GM12801 (cell line): Measurements from ENCODE around the gene PNCK.

Experiments used
- TF ChIP-seq, protein P1 (sequence below): IDR thresholded peaks from one replicate; pipeline ENCODE4 v1.5.1; 2011; ENCODE audit warnings: control low read depth; ENCODE audit not compliant: insufficient read length; ENCODE audit errors: extremely low read depth

PNCK gene

DNA sequence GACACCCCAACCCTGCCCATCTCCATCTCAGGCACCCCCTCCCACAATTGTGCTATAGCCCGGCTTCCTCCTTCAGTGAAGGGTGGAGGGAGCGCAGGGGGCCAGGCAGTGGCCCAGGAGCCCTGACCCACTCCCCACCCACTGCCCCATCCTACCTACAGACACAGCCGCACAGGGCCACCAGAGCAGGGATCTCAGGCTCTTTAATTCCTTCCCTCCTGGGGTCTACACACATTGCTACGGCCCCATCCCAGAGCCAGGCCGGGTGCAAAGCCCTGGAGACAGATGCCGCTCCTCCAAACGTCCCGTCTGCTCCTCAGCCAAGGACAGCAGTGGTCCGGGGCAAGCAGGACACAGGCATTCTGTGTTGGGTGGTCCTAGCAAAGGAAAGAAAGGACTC is 39.4 kb downstream of the PNCK start:
- TF ChIP-seq, protein P1, sequence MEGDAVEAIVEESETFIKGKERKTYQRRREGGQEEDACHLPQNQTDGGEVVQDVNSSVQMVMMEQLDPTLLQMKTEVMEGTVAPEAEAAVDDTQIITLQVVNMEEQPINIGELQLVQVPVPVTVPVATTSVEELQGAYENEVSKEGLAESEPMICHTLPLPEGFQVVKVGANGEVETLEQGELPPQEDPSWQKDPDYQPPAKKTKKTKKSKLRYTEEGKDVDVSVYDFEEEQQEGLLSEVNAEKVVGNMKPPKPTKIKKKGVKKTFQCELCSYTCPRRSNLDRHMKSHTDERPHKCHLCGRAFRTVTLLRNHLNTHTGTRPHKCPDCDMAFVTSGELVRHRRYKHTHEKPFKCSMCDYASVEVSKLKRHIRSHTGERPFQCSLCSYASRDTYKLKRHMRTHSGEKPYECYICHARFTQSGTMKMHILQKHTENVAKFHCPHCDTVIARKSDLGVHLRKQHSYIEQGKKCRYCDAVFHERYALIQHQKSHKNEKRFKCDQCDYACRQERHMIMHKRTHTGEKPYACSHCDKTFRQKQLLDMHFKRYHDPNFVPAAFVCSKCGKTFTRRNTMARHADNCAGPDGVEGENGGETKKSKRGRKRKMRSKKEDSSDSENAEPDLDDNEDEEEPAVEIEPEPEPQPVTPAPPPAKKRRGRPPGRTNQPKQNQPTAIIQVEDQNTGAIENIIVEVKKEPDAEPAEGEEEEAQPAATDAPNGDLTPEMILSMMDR: no peak

DNA sequence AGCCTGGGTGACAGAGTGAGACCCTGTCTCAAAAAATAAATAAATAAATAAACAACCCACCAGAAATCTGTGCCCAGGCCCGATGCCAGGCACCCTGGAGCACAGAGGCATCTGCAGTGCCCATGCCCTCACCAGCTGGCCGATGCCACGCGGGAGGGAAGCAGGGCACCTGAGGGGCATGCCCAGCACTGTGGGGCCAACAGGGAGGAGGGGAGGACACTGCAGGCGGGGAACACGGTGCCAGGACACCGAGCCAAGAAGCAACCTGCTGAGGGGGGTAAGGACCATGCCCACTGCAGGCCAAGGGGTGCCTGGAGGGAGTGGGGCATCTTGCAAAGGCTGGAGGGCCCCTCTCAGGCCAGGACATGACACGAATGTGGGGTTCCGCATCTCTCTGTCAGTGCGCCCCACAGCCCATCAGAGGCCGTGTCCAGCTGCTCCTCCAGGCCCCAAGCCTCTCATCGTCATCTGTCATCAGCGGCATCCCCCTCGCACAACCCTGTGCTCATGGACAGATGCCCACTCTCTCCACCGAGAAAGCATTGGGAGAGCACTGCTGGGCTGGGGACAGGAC is 39.9 kb downstream of the PNCK start:
- TF ChIP-seq, protein P1: no peak

DNA sequence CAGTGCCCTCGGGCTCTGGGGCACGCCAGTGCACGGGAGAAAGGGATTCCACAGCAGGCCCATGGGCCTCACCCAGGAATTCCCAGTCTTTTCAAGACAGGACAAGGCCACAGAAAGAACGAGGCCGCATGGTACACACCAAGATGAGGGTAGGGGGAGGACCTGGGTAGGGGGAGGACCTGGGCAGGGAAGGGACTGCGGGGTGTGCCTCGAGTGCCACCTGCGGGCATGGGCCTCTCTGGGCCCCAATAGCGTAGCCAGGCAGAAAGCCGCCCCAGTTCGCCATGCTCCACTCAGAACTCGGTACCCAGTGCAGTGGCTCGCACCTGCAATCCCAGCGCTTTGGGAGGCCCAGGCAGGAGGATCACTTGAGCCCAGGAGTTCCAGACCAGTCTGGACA is 40.6 kb downstream of the PNCK start:
- TF ChIP-seq, protein P1: no peak

DNA sequence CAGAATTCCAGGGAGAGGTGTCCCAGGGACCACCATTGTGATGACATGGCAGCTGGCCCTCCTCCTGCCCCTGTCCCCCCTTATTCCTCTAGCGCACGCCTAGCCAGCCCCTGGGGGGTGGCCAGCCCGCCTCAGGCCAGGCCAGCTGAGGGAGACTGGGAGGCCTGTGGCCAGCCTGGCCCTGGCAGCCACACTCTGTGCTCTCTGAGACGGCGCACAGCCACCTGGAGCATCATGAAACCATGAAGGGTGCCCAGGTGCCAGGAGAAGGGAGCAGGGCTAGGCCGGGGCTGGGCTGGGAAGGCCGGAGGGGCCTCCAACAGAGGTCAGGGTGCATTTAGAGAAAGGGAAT is 41.0 kb downstream of the PNCK start:
- TF ChIP-seq, protein P1: no peak

DNA sequence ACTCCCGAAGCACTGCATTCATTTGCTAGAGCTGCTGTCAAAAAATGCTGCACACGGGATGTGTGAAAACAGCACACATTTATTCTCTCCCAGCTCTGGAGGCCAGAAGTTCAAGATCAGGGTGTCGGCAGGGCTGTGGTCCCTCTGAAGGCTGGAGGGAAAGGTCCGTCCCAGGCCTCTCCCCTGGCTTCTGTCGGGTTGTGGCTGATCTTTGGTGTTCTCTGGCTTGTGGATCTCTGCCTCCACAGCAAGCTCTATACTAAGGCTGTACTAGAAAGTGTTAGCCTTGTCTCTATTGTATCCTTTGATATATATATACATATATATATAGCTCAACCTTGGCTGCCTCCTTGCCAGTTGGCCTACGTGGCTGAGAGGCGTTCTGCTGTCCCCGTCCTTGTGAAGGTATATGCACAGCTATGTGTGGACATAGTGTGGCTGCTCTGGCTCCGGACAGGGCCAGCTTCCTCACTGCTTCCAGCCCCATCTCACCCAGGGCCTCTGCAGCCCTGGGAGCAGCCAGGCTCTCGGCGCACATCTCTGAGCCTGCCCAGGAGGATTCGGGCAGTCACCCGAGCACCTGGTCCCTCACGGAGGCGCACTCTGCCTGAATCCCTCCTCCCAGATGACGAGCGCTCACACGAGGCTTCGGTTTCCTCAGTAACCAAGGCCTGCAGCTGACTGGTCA is 41.6 kb downstream of the PNCK start:
- TF ChIP-seq, protein P1: no peak

DNA sequence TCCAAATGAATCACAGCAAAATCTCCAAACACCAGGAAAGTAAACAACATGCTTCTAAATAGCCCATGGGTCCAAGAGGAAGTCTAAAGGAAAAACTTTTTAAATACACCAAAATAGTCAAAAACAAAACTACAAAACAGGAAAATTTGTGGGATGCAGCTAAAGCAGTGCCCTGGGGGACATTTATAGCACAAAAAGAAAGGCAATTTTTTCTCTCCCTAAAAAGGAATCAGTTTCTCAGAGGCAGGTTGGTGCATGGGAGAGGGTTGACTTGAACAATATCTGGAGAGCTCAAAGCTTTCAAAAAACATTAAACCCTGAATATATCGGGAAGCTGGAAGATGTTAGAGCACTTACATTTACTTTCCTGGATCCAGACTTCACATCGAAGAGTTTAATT is 42.3 kb downstream of the PNCK start:
- TF ChIP-seq, protein P1: no peak

DNA sequence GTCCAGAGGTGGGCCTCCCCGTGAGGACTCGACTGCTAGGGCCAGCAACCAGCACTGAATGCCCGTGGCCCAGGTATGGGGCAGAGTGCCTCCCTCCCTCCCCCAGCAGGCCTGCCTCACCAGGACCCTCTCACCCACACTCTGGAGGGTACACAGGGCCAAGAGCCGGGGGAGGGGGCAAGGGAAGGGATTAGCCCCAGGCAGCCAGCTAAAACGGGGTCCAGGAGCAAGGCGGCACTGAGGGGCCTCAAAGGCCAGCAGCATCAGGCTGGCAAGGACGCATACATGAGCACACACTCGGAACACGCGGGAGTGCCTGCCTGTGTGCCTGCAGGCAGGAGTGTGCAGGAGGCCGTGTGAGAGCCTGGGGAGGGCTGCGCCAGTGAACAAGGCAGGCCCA is 44.9 kb downstream of the PNCK start:
- TF ChIP-seq, protein P1: no peak

DNA sequence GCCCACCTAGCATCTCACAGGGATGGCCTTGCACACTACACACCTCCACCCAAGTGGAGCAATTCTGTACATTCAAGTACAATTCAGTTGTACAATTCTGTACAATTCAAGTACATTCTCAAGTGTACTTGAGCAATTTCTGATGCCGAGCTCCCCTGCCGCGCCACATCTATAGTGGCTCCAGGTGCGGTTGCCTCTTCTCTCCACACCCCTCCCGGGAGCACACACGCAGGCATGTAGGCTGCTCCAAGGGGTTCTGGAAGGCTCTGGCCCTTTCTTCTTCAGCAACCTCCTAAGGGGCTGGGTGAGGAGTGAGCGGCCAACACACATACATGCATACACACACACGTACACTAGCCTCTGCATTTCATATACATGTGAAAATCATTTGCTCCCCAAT is 45.5 kb downstream of the PNCK start:
- TF ChIP-seq, protein P1: no peak
